Adipocyte (in vitro differentiated cells): ENCODE results near the gene SART3.
"Not testable (repeated sequence)": the region's sequence is repeated elsewhere in the genome, so short reads cannot be mapped to it uniquely, and the experiment has no call there.

Experiments
- DNase-seq: peaks from one replicate; pipeline ENCODE4 v3.0.0-alpha.2; 2015; ENCODE audit warnings: low read depth
- H3K27me3 ChIP-seq: replicated peaks from 2 replicates; pipeline ENCODE4 v1.7.0; 2013; ENCODE audit warnings: mild to moderate bottlenecking, low read length, moderate library complexity; ENCODE audit not compliant: control insufficient read depth, insufficient read depth
- H3K36me3 ChIP-seq: 2 replicates; pipeline ENCODE4 v1.7.0; 2013; ENCODE audit warnings: low read length, mild to moderate bottlenecking, moderate library complexity; ENCODE audit not compliant: control insufficient read depth, insufficient read depth, severe bottlenecking
- H3K4me1 ChIP-seq: 2 replicates; pipeline ENCODE4 v1.7.0; 2013; ENCODE audit warnings: mild to moderate bottlenecking, low read length, moderate library complexity; ENCODE audit not compliant: control insufficient read depth, insufficient read depth
- H3K4me3 ChIP-seq: 2 replicates; pipeline ENCODE4 v1.7.0; 2013; ENCODE audit warnings: mild to moderate bottlenecking, low read length, moderate library complexity
- H3K9ac ChIP-seq: 2 replicates; pipeline ENCODE4 v1.7.0; 2013; ENCODE audit warnings: mild to moderate bottlenecking, low read length, moderate library complexity
- H3K9me3 ChIP-seq: 2 replicates; pipeline ENCODE4 v1.7.0; 2013; ENCODE audit warnings: mild to moderate bottlenecking, low read length, moderate library complexity; ENCODE audit not compliant: control insufficient read depth

SART3 gene

GRCh38 chr12:108565976-108566375, 5.0 kb upstream of the SART3 start:
- Histone ChIP-seq H3K4me1 (peaks cover 56% of the 10 kb centered on the region), H3K4me3 (peak overlapping the region; percentile 34), H3K9me3 (no peaks in the 10 kb centered on the region), H3K9ac (peak overlapping the region; percentile 99), H3K27me3 (no peaks in the 10 kb centered on the region), H3K36me3 (peaks cover 56% of the 10 kb centered on the region)
- DNase-seq = peak; percentile 62

- H3K9ac ChIP-seq = peak overlapping the region; percentile 99
- H3K27me3 ChIP-seq = no peaks in the 10 kb centered on the region
- no peaks in the 10 kb centered on the region for H3K9me3 ChIP-seq
- DNase-seq = no peak
- H3K4me1 ChIP-seq = peaks cover 55% of the 10 kb centered on the region
- H3K4me3 ChIP-seq = no peak overlapping the region
- H3K36me3 ChIP-seq = peaks cover 56% of the 10 kb centered on the region
Measured at GRCh38 chr12:108565146-108565545, 4.2 kb upstream of the SART3 start.

DNA sequence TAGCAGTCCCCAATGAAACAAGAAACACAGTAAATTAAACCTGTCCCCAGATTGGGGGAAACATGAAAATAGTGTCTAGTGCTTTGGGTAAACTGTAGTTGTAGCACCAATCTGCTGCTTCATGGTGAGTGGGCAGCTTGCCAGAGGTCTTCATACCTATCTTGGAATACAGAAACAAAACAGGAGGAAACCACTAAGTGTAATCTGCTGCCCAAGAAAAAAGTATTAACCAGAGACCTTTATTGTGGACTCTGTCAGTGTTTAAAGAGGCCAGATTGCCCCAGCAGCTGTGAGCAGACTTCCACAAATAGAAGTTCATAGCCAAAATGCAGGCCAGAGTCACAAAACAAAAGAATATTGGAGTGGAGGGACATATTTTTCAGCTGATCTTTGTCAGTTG, 3.8 kb upstream of the SART3 start:
- DNase-seq = no peak
- H3K36me3 ChIP-seq = peaks cover 54% of the 10 kb centered on the region

DNA sequence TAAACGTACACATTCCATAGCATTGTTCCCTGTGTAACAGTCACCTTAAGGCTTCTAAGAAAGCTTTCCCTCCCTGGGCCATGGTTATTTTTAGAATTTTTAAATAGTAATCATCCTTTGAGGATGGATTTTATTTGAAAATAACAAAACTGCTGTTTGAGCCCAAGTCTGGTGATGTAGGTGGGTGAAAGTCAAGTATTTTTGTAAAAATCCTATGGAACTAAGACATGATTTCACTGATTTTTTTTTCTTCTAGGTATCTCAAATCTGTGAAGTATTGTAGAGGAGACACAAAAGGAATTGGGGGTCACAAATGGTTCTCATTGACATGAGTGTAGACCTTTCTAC, 2.8 kb upstream of the SART3 start:
- Histone ChIP-seq H3K27me3 (no peaks in the 10 kb centered on the region), H3K9ac (peak overlapping the region; percentile 99), H3K4me3 (peak overlapping the region; percentile 96), H3K9me3 (no peaks in the 10 kb centered on the region), H3K36me3 (peaks cover 46% of the 10 kb centered on the region), H3K4me1 (peaks cover 66% of the 10 kb centered on the region)
- no peak for DNase-seq

More for the DNA sequence above, 3.8 kb upstream of the SART3 start:
- no peaks in the 10 kb centered on the region for H3K27me3 ChIP-seq
- H3K9me3 ChIP-seq = no peaks in the 10 kb centered on the region
- peak overlapping the region; percentile 99 for H3K9ac ChIP-seq
- peaks cover 59% of the 10 kb centered on the region for H3K4me1 ChIP-seq
- no peak overlapping the region for H3K4me3 ChIP-seq

DNA sequence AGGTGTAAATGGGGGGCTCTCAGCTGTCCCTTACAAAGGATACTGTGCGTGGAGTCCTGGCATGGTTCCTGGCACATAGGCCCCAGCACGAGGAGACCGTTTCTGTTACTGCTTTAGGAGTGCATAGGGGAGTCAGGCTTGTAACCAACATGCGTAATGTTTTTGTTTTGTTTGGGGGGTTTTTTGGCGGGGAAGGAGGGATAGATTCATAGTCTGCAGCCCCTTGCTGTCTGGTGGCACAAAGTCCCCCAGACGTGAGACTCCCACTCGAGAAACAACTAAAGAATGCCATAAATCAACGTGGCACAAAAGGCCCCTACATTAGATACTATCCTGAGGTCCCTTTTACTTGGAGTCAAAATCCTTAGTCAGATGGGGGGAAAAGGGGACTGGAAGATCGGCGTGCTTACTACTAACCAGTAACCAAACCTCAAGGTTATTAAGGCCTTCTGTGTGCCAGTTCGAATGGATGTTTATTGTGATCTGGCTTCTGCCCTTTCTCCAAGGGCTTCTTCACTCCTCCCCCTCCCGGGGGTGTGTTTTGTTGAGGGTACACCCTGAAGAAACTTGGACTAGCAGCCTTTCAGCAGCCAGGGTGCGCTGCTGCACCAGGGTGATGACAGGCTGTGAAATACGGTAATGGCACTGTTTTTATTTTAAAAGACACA, 2.3 kb upstream of the SART3 start:
- peak overlapping the region; percentile 96 for H3K4me3 ChIP-seq
- H3K9ac ChIP-seq = peak overlapping the region; percentile 99
- peak; percentile 97 for DNase-seq
- peaks cover 41% of the 10 kb centered on the region for H3K36me3 ChIP-seq
- no peaks in the 10 kb centered on the region for H3K9me3 ChIP-seq
- no peaks in the 10 kb centered on the region for H3K27me3 ChIP-seq
- H3K4me1 ChIP-seq = peaks cover 65% of the 10 kb centered on the region

GRCh38 chr12:108562348-108563135, 1.6 kb upstream of the SART3 start, which contains the start of gene ISCU:
TSS of gene ISCU (plus strand) at chr12:108562596. CDS start at chr12:108562623, 27 bp downstream.
- no peaks in the 10 kb centered on the region for H3K27me3 ChIP-seq
- DNase-seq = peak; percentile 99
- H3K9me3 ChIP-seq = no peaks in the 10 kb centered on the region
- peaks cover 57% of the 10 kb centered on the region for H3K4me1 ChIP-seq
- peak within 1 kb of the TSS; percentile 99 for H3K9ac ChIP-seq
- peaks cover 33% of the 10 kb centered on the region for H3K36me3 ChIP-seq
- peak within 1 kb of the TSS; percentile 96 for H3K4me3 ChIP-seq

DNA sequence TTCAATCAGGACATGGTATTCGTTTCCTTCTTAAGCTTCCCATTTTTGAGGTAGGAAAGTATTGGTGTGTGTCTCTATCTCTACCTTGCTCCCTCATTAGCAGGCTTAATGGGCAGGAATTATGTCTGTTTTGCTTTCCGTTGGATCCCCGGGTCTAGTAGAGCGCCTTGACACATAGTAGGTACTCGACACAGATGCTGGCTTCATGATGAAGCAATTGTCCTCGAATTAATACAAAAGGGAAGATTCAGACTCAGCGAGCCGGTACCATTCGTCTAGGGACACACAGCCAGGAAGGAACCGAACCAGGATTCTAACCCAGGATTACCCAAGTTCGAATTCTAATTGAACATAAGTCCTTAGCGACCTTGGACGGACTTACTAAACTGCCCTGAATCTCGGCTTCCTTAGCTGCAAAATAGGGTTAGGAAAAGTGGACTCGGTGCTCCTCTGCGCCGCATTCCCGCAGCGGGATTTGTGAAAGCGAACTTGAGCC, 927 bp upstream of the SART3 start:
- no peak for DNase-seq
- Histone ChIP-seq H3K4me3 (peak overlapping the region; percentile 96), H3K9ac (peak overlapping the region; percentile 94), H3K36me3 (peaks cover 27% of the 10 kb centered on the region), H3K4me1 (peaks cover 51% of the 10 kb centered on the region), H3K27me3 (no peaks in the 10 kb centered on the region), H3K9me3 (no peaks in the 10 kb centered on the region)

DNA sequence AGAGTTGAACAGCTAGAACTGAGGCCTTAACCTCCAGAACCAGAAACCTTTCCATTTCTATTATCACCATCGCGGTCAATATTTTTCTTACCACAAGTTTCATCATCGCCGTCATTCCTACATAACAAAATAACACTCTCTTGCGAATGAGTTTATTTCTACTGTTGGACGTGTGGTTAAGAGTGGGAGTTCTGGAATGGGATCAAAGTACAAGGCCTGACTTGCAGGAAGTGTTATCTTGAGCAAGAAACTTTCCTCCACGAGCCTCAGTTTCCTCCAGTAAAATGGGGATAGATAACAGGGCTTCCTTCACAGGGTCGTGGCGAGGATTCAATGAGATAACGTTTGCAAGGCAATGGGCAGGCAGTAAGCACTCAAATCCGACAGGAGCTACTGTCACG, 652 bp downstream of the SART3 start:
- peaks cover 14% of the 10 kb centered on the region for H3K36me3 ChIP-seq
- peak; percentile 58 for DNase-seq
- no peaks in the 10 kb centered on the region for H3K27me3 ChIP-seq

GRCh38 chr12:108559748-108560147, 1.2 kb downstream of the SART3 start:
- Histone ChIP-seq H3K27me3 (no peaks in the 10 kb centered on the region), H3K4me1 (peaks cover 29% of the 10 kb centered on the region), H3K9me3 (no peaks in the 10 kb centered on the region), H3K9ac (peak overlapping the region; percentile 94), H3K36me3 (peaks cover 9% of the 10 kb centered on the region), H3K4me3 (peak overlapping the region; percentile 96)
- no peak for DNase-seq

More for the DNA sequence above, 652 bp downstream of the SART3 start:
- H3K9ac ChIP-seq = peak overlapping the region; percentile 94
- H3K4me1 ChIP-seq = peaks cover 35% of the 10 kb centered on the region
- no peaks in the 10 kb centered on the region for H3K9me3 ChIP-seq
- peak overlapping the region; percentile 96 for H3K4me3 ChIP-seq

DNA sequence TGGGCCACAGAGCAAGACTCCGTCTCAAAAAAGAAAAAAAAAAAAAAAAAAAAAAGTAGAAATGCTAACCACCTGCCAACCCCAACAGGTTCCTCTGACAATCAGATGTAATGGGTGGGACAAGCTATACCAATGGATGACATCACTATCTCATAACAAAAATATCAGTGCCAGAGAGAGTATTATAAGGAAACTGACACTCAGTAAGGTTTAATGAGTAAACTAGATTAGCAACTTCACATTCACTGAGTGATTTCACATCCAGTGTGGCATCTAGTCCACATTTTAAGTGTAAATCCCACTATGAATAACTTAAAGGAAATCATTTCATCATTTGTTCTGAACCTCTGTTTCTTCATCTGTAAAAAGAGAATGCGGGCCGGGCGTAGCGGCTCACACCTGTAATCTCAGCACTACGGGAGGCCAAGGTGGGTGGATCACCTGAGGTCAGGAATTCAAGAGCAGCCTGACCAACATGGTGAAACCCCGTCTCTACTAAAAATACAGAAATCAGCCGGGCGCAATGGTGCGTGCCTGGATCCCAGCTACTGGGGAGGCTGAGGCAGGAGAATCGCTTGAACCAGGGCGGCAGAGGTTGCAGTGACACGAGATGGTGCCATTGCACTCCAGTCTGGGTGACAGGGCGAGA, 1.8 kb downstream of the SART3 start:
- Histone ChIP-seq H3K4me1 (peaks cover 23% of the 10 kb centered on the region), H3K9ac (no peak overlapping the region), H3K27me3 (no peaks in the 10 kb centered on the region), H3K4me3 (peak overlapping the region; percentile 96), H3K36me3 (peaks cover 2% of the 10 kb centered on the region), H3K9me3 (no peaks in the 10 kb centered on the region)
- DNase-seq = no peak

GRCh38 chr12:108555383-108555782, 5.6 kb downstream of the SART3 start:
- peaks cover 26% of the 10 kb centered on the region for H3K4me1 ChIP-seq
- not testable (repeated sequence) for DNase-seq, H3K4me3 ChIP-seq, H3K36me3 ChIP-seq, H3K9ac ChIP-seq, H3K27me3 ChIP-seq, H3K9me3 ChIP-seq
